Activated naive CD4-positive, alpha-beta T cell treated with anti-CD3 and anti-CD28 coated beads, Interleukin-2, amount 50 U/mL, for 72 hours (primary cell): Measurements from ENCODE around the gene KCNIP4. TPM values are rescaled to one million over a fixed set of nuclear protein-coding genes. Genes with fewer than 3 reads are reported as not detected.

Experiments
- ATAC-seq, 2 donors: fragments of 150-1000 bp; cut with Tn5 transposase; 2 replicates each; pipeline ENCODE4 v1.10.0; 2021; ENCODE audit warnings: mild to moderate bottlenecking in 2 of 2, moderate library complexity in 2 of 2
- DNase-seq, 2 donors: peaks; one replicate each; pipeline ENCODE4 v3.0.0; 2021 to 2022; ENCODE audit warnings: low spot score in 2 of 2
- H3K27ac Mint-ChIP-seq, 2 donors: one replicate each; pipeline ENCODE4 v1.8.0; 2022; ENCODE audit warnings: mild to moderate bottlenecking in 2 of 2, mixed read lengths in 2 of 2
- H3K36me3 Mint-ChIP-seq, 2 donors: one replicate each; pipeline ENCODE4 v1.8.0; 2022; ENCODE audit warnings: mixed read lengths in 2 of 2
- H3K9me3 Mint-ChIP-seq, 2 donors: one replicate each; pipeline ENCODE4 v1.8.0; 2022; ENCODE audit warnings: mixed read lengths in 2 of 2
- total RNA-seq, 2 donors: library from RNA; stranded (reverse); gene quantifications; one replicate each; pipeline ENCODE4 v1.2.3, GENCODE V29; 2022

Gene KCNIP4
- total RNA-seq, 2 donors from 2014 or later: not detected

DNA sequence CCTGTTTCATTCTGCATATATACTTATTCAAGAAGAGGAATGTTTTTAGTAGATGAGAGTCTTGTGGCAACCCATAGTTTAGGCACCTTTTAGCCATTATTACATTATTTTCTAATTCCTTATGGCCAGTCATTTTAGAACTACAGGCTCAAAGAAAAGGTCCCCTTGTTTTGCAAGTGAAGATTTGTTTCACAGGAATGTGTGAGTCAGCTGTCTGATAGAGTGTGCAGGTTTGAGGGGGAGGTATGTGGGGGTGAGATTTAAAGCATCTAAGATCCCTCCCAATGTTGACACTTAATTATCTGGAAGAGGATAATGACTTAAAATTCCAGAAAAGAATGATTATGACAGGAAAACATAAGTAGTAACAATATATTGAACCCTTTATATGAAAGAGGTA lies 495.6 kb downstream of the KCNIP4 start:
- DNase-seq (no peak), ATAC-seq (no peak)
- H3K9me3 Mint-ChIP-seq: peaks cover 7 to 8% of the 10 kb centered on the region in 2 donors

DNA sequence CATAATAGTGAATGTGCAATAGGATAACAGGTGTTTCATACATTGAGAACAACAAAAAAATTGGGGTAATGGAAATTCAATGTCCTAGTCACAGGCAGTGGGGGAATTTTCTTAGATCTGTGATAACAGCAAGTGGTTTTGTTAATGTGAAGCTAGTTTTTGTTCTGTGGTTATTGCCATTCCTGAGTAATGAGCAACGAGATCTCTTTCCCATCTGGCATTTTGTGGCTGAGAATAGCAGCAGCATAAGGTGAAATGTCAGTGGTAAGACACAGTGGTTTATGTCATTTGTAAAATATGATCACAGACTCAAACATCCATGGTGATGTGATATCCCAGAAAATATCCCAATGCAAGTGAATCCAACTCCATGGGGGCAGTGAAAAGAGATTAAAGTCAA lies 497.5 kb downstream of the KCNIP4 start:
- H3K36me3 Mint-ChIP-seq: no peaks in the 10 kb centered on the region
- no peaks in the 10 kb centered on the region for H3K9me3 Mint-ChIP-seq
- ATAC-seq: no peak
- no peak overlapping the region for H3K27ac Mint-ChIP-seq
- no peak for DNase-seq

More for the DNA sequence above, 495.6 kb downstream of the KCNIP4 start:
- Mint-ChIP-seq H3K36me3 (peaks cover 0 to 7% of the 10 kb centered on the region in 2 donors), H3K27ac (no peak overlapping the region)

DNA sequence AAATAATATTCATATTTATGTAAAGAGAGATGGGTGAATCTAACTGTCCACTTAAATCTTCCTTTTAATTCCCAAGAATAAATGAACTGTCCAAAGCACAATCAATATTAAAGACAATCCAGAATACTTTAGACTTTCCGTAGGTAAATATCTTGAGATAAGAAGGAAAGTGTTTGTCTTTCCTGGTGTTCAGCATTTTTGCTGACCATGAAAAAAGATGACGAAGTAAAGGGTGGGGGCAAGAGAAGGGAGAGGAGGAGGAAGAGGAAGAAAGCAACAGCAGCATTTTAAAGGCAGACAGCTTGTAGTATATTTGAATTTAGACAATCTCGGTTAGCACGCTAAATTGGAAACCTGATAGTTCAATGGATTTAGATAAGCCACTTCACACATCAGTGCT lies 498.2 kb downstream of the KCNIP4 start:
- no peaks in the 10 kb centered on the region for H3K9me3 Mint-ChIP-seq
- no peak overlapping the region for H3K27ac Mint-ChIP-seq
- no peaks in the 10 kb centered on the region for H3K36me3 Mint-ChIP-seq
- ATAC-seq: no peak
- DNase-seq: no peak

DNA sequence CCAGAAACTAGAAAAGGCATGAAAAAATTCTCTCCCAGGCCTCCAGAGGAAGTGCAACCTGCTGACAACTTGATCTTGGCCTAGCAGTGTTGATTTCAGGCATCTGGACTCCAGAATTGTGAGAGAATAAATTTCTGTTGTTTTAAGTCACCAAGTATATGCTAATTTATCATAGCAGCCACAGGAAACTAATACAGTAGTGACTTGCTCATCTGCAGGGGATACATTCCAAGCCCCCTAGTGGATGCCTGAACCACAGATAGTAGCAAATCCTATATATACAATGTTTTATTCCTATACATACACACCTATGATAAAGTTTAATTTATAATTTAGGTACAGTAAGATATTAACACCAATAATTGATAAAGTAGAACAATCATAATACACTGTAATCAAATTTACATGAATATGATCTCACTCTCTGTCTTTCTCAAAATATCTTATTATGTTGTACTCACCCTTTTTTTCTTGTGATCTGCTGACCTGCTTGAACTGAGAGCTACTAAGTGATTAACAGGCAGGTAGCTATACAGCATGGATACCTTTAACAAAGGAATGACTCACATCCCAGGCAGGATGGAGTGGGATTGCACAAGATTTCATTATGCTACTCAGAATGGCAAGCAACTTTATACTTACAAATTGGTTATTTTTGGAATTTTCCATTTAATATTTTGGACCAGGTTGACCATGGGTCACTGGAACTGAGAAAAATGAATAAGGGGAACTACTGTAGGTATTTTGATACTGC lies 501.1 kb downstream of the KCNIP4 start:
- DNase-seq (no peak), ATAC-seq (no peak)
- peaks cover 0 to 7% of the 10 kb centered on the region in 2 donors for H3K36me3 Mint-ChIP-seq
- H3K27ac Mint-ChIP-seq: peak overlapping the region in 1 of 2 donors; percentile 5
- peaks cover 7% of the 10 kb centered on the region in 2 donors for H3K9me3 Mint-ChIP-seq

DNA sequence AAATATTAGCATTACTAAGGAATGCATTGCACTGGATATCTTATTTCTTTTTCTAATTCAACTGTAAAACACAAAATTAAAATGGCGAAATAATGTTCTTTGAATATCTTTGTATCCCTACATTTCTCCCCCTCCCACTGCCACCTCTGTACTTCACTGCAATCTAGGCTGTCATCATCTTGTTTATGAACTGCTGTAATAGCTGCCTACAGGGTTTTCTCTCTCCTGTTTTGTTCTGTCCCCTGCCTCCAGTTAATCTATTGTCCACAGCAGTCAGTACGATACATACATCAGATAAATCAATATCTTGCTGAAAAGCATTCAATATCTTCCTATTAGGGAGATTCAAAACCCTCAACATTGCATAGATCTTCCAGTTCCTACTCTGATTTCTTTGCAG lies 528.4 kb downstream of the KCNIP4 start:
- no peak for ATAC-seq
- H3K36me3 Mint-ChIP-seq: no peaks in the 10 kb centered on the region
- H3K9me3 Mint-ChIP-seq: peaks cover 4 to 18% of the 10 kb centered on the region in 2 donors
- DNase-seq: no peak
- H3K27ac Mint-ChIP-seq: no peak overlapping the region

DNA sequence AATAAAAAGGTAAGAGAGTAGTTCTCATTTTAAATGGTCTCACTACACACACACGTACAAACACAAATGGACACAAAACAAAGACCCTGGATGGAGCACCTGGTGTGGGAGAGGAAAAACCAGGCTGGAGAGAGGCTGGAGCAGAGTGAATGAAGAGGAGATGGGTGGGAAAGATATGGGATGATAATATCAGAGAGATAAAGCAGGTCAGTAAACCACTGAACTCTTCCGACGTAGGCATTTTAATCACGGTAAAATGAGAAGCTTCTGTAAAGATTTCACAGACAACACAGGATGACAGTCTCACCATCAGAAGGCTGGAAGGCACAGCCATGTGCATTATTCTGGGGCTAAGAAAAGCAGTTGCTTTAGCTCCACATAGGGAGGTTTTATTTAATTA lies 532.8 kb downstream of the KCNIP4 start:
- peaks cover 11 to 22% of the 10 kb centered on the region in 2 donors for H3K9me3 Mint-ChIP-seq
- ATAC-seq: no peak
- no peak overlapping the region for H3K27ac Mint-ChIP-seq
- no peak for DNase-seq
- peaks cover 0 to 2% of the 10 kb centered on the region in 2 donors for H3K36me3 Mint-ChIP-seq

DNA sequence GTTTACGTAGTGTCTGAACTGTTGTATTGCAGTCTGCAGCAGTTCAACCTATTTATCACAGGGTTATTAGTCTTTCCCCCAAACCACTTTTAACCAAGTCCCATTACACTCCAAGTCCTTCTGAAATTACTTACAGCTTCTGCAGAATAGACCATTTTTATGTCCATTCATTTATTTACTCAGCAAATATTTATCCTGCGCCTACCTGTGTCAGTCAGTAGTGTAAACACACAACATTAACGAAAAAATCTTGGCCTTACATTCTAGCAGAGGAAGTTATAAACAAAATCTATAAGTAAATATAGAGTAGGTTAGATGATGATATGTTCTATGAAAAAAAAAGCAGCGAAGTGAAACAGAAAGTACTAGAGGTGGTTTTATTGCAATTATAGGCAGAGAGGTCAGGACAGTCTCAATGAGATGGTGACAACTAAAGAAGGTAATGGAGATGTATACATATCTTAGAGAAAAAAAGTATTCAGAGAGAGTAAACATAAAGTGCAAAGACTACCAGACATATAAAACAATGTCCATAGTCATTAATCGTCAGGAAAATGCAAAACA lies 534.7 kb downstream of the KCNIP4 start:
- no peak overlapping the region for H3K27ac Mint-ChIP-seq
- no peak for ATAC-seq
- peaks cover 11 to 22% of the 10 kb centered on the region in 2 donors for H3K9me3 Mint-ChIP-seq
- DNase-seq: no peak
- peaks cover 0 to 6% of the 10 kb centered on the region in 2 donors for H3K36me3 Mint-ChIP-seq

DNA sequence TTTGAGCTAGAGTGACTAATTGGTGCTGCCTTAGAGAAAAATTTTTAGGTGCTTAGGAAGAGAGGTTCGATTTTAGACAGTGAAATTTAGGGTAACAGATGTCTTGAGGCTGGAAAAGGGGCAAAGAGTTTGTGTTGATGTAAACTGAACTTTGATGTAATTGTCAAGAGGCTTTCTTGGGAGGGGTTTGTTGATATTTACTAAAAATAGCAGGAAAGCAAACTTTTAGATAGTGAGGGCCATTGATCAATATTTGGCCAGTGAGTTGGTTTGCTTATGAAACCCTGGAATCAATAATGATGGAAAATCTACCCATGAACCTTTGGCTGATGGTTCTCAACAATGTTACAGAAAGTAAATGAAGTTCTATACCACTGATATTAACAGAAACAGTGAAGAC lies 537.5 kb downstream of the KCNIP4 start:
- no peak overlapping the region for H3K27ac Mint-ChIP-seq
- H3K36me3 Mint-ChIP-seq: peaks cover 0 to 6% of the 10 kb centered on the region in 2 donors
- ATAC-seq: no peak
- H3K9me3 Mint-ChIP-seq: peaks cover 11 to 15% of the 10 kb centered on the region in 2 donors
- DNase-seq: no peak

DNA sequence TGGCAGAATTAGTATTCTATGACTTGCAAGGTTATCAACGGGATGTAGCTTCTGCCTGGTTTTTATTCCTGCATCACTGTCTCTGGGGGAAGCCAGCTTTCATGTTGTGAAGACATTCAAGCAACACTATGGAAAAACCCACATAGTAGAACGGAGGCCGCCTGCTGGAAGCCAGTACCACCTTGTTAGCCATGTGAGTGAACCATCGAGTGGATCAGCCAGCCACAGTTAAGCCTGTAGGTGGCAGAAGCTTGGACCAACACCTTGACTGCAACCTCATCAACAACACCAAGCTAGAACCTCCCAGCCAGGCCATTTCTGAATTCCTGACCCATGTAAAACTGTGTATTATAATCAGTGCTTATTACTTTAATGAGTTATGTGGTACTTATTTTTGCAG lies 538.2 kb downstream of the KCNIP4 start:
- Mint-ChIP-seq H3K9me3 (peaks cover 11 to 15% of the 10 kb centered on the region in 2 donors), H3K27ac (no peak overlapping the region), H3K36me3 (peaks cover 0 to 6% of the 10 kb centered on the region in 2 donors)
- no peak for ATAC-seq
- DNase-seq: no peak

DNA sequence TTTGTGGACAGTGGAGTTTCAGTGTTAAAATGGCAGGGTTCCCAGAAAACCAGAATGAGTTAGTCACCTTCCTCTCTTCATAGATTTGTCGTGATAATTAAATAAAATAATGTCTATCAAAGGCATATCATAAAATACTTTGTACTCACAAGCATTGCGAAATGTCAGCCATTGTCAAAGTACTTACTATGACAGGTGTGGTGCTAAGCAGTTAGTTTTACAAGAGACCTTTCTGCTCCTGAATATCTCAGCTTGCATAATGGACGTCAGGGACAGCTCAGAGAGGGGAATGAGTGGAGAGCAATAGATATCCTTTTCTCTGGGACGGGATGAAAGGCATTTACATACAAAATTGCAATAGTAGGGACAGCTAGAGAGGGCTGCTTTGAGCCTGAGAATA lies 560.9 kb downstream of the KCNIP4 start:
- H3K9me3 Mint-ChIP-seq: peaks cover 8 to 20% of the 10 kb centered on the region in 2 donors
- ATAC-seq: no peak
- H3K27ac Mint-ChIP-seq: no peak overlapping the region
- H3K36me3 Mint-ChIP-seq: peaks cover 0 to 9% of the 10 kb centered on the region in 2 donors
- DNase-seq: no peak

DNA sequence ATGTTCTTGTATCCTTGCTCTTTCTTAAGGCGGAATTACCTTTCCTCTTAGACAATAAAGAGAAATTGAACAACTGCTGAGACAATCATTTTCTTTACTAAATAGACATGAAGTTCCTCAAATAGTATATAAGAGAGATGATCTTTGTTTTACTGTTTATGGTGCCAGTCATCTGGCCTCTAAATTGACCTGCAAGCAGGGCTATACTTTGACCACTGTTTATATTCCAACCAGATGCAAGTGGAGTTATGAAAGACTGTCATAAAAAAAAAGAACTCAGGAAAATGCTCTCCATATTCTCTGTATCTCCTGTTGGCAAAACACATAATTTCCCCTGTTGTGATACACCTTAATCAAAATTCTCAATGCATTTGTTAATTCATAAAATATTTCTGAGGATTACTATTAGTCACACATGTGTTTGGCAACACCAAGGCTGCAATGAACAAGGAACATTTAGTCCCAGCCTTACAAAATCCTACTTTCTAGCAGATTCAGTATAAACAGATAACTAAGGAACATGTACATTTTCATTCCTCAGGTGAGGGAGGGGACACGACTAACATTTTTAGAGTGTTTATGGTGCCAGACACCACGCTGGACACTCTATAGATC lies 562.3 kb downstream of the KCNIP4 start:
- Mint-ChIP-seq H3K36me3 (peaks cover 0 to under 1% of the 10 kb centered on the region in 2 donors), H3K27ac (no peak overlapping the region), H3K9me3 (peaks cover 6 to 11% of the 10 kb centered on the region in 2 donors)
- ATAC-seq: no peak
- no peak for DNase-seq

DNA sequence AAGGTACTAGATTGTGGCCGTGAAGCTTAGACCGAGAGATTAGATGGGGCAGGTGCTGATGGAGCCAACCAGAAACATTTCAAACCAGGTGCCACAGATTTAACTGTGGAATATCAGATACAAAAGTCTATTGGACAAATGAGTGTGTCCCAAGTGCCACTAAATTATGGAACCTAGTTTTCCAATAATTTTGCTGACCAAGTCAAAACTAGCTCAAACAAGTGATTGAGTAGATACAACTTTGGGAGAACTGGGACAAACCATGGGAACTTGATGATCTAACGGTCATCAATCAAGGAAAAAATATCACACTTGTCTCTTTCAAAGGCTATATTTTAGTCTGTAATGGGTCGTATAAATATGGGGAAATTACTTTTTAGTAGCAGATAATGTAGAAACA lies 562.9 kb downstream of the KCNIP4 start:
- DNase-seq: no peak
- H3K9me3 Mint-ChIP-seq: peaks cover 5 to 11% of the 10 kb centered on the region in 2 donors
- H3K36me3 Mint-ChIP-seq: no peaks in the 10 kb centered on the region
- no peak overlapping the region for H3K27ac Mint-ChIP-seq
- no peak for ATAC-seq

DNA sequence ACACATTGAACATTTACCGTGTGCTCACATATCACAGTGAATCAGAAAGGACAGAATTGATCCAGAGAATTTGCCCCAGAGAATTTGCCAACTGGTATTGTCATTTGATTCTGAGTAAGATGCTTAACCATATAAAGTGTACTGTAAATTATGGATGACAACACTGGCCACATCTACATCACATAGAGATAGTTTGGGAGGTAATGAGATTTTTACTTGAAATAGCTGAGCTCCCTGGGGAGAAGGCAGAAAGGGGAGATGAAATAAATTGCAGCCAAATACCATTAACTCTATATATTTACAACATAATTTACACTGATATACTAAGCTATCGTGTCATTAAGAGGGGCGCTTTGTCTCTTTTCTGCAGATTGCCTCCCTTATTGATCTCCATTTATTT lies 564.0 kb downstream of the KCNIP4 start:
- Mint-ChIP-seq H3K9me3 (peaks cover 5 to 11% of the 10 kb centered on the region in 2 donors), H3K27ac (no peak overlapping the region), H3K36me3 (no peaks in the 10 kb centered on the region)
- ATAC-seq (no peak), DNase-seq (no peak)

DNA sequence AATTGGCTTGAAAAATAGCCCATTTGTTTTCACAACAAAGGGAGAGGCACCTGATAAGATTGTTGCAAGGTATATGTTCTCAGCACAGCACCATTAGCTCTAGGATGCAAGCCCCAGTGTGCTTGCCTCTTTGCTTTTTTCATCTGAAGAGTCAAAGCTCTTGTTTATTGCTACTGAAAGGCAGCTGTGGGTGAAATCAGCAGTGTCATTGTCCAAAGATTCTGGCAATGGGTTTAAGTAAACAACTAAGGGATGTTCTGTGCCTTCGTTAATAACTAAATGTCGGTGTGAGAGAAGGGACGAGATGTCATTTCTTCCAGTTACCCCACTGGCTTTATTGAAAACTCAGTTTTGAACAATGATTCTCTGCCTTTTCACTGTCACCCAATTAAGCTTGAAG lies 567.7 kb downstream of the KCNIP4 start:
- DNase-seq (no peak), ATAC-seq (no peak)
- Mint-ChIP-seq H3K9me3 (peaks cover 13 to 30% of the 10 kb centered on the region in 2 donors), H3K27ac (no peak overlapping the region), H3K36me3 (no peaks in the 10 kb centered on the region)

DNA sequence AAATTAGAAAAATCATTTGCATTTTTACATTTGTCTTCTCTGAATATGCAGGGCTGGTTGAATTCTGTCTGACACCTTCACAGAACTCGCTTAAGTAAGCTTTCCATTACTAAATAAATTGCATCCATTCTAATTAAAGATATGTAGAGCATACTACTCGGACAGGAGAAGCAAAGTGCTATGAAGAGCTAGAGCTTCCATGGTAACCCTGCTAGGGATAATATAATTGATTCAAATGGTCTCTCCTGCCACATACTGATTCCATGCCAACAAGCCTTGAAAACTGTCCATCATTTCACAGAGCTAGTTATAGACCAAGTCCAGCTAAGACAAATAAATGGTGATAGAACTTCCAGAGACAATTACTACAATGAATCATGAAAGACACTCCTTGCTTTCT lies 571.5 kb downstream of the KCNIP4 start:
- Mint-ChIP-seq H3K9me3 (peaks cover 16 to 23% of the 10 kb centered on the region in 2 donors), H3K36me3 (no peaks in the 10 kb centered on the region), H3K27ac (no peak overlapping the region)
- DNase-seq (no peak), ATAC-seq (no peak)

DNA sequence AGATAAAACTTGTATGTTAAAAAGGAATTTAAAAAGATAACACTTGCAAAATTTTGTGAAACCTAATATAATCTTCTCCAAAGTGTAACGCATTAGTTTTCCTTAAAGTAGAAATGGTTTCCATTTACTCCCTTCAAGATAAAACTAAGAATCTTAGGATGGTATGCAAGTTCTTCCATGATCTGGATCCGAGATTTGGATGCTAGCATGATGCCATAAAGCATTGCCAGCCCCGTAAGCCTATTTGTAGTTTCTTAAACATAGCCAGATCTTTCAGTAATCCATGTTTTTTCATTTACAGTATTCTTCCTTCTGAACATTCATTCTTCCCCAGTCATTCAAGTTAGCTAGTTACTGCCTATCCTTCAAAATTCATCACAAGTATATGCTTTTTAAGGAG lies 572.4 kb downstream of the KCNIP4 start:
- peaks cover 13 to 23% of the 10 kb centered on the region in 2 donors for H3K9me3 Mint-ChIP-seq
- H3K36me3 Mint-ChIP-seq: no peaks in the 10 kb centered on the region

DNA sequence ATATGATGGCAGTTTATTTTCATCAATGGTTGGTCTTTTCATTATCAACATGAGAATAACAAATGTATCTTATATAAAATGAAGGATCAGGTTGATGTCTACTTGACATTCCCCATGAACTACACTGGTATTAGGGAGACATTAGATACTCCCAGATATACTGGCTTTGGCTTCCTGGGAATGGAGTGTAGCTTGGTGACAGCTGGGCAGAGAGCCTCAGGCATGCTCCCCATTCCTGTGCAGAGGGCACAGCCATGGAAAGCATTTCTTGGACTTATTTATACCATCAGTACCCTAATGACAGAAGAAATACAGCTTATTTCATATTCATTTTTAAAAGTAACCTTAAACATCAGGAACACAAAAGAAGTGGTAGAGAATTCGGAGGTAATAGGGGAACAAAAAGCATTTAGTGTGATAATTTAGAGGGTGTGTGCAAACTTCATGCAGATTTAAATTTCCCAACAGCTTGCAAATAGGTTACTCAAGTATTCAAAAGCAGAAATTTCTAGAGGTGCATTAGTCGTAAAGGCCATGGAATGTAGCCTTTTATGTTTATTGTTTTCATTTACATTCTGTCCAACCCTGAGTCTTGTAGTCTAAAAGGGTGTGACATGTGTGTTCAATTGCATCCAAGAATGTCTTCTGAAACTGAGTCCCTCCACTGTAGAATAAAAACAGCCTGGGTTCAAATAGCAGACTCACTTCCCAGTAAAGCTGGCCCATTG lies 573.8 kb downstream of the KCNIP4 start:
- H3K36me3 Mint-ChIP-seq: no peaks in the 10 kb centered on the region
- peaks cover 18 to 23% of the 10 kb centered on the region in 2 donors for H3K9me3 Mint-ChIP-seq
- ATAC-seq (no peak), DNase-seq (no peak)
- H3K27ac Mint-ChIP-seq: no peak overlapping the region

More for the DNA sequence above, 572.4 kb downstream of the KCNIP4 start:
- ATAC-seq (no peak), DNase-seq (no peak)
- no peak overlapping the region for H3K27ac Mint-ChIP-seq
